AG20443 (cell line): ENCODE results near the gene ATG4C.

Experiments
- DNase-seq: peaks from one replicate; pipeline ENCODE4 v3.0.0; 2012; ENCODE audit warnings: low spot score, mixed read lengths

ATG4C gene

GRCh38 chr1:62905309-62905708 lies 121.4 kb downstream of the ATG4C start:
- no peak for DNase-seq

DNA sequence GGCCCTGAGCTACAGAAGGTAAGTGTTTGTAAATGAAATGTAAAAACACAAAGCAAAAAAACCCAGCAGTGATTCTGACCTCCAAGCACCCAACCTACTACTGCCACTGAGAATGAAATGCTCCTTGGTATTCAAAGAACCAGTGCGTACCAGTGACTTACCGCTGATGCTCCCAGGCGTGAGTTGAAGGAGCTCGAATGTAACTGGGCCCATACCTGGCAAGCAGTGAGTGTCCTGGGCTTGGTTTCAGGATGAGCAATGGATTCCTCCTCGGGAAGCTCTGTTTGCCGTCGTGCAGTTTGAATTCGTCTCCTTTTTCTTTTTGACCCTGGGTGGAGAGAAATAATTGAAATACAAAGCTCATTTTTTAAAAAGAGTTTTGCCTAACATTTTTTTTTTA lies 121.9 kb downstream of the ATG4C start:
- DNase-seq, result no peak

GRCh38 chr1:62906428-62906886 lies 122.5 kb downstream of the ATG4C start:
- DNase-seq, result peak; percentile 25

- DNase-seq, result no peak
Measured at GRCh38 chr1:62908168-62908695, 124.3 kb downstream of the ATG4C start.

DNA sequence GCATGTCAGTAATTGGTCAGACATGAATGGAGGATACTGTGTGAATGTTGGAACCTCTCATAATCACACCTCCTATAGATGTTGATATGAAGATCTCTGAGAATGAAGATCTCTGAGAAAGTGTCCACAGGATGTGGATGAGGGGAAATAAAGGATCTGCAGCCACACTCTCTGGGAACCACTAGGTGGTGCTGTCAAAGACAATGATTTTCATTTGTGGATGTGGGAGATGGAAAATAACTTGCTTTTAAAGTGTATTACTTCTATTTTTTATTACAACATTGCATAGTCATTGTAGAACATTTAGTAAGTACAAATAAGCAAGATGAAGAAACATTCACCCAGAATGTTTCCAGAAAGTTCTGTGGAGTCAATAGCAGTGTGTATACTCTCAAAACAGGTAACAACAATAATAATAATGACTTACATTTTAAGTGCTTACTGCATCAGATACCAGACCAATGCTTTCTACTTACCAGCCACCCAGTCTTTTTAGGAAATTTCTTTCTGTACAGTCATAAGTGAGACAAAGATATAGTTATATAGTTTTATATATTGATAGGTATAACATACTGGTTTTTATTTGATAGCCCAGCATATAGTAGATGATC lies 128.2 kb downstream of the ATG4C start:
- peak; percentile 46 for DNase-seq
